GM23338 (cell line): Measurements from ENCODE around the gene ACTG2. TPM values are rescaled to one million over a fixed set of nuclear protein-coding genes. Genes with fewer than 3 reads are reported as not detected.

ENCODE experiments used
- ATAC-seq: fragments of 200-7000 bp; cut with Tn5 transposase; 3 replicates; pipeline ENCODE4 v1.9.1; 2020
- DNase-seq: peaks from one replicate; pipeline ENCODE4 v3.0.0-alpha.2; 2015; ENCODE audit warnings: low spot score
- H2AFZ ChIP-seq: fragments of 200-600 bp; sonication (generic); 2 replicates; pipeline ENCODE4 v1.8.0; 2016; ENCODE audit warnings: antibody characterized with exemption, mild to moderate bottlenecking, moderate library complexity
- H3F3A ChIP-seq: fragments of 200-600 bp; sonication (generic); replicated peaks from 2 replicates; pipeline ENCODE4 v1.8.0; 2017; ENCODE audit warnings: antibody characterized with exemption, mixed run types, low read depth
- H3K27ac ChIP-seq: fragments of 200-600 bp; sonication (generic); 2 replicates; pipeline ENCODE4 v1.6.1; 2016; ENCODE audit warnings: low read depth
- H3K27me3 ChIP-seq: fragments of 200-600 bp; sonication (generic); 2 replicates; pipeline ENCODE4 v1.8.0; 2016; ENCODE audit warnings: mild to moderate bottlenecking, mixed run types, moderate library complexity; ENCODE audit not compliant: insufficient read depth
- H3K36me3 ChIP-seq: fragments of 200-600 bp; sonication (generic); 2 replicates; pipeline ENCODE4 v1.8.0; 2016; ENCODE audit warnings: mild to moderate bottlenecking; ENCODE audit not compliant: insufficient read depth
- H3K4me1 ChIP-seq: fragments of 200-600 bp; sonication (generic); 2 replicates; pipeline ENCODE4 v1.8.0; 2016; ENCODE audit warnings: mild to moderate bottlenecking, moderate library complexity; ENCODE audit not compliant: insufficient read depth
- H3K4me2 ChIP-seq: fragments of 200-600 bp; sonication (generic); 2 replicates; pipeline ENCODE4 v1.7.1; 2017; ENCODE audit warnings: mixed run types
- H3K4me3 ChIP-seq: fragments of 200-600 bp; sonication (generic); 2 replicates; pipeline ENCODE4 v1.6.1; 2016; ENCODE audit warnings: mixed run types
- H3K79me2 ChIP-seq: fragments of 200-600 bp; sonication (generic); replicated peaks from 2 replicates; pipeline ENCODE4 v1.8.0; 2017; ENCODE audit warnings: mild to moderate bottlenecking; ENCODE audit not compliant: insufficient read depth
- H3K9me2 ChIP-seq: fragments of 200-600 bp; sonication (generic); 2 replicates; pipeline ENCODE4 v1.8.0; 2017; ENCODE audit not compliant: insufficient read depth
- H4K20me1 ChIP-seq: fragments of 200-600 bp; sonication (generic); replicated peaks from 2 replicates; pipeline ENCODE4 v1.8.0; 2017; ENCODE audit warnings: mild to moderate bottlenecking; ENCODE audit not compliant: insufficient read depth
- H3K27ac Mint-ChIP-seq: 2 replicates; pipeline ENCODE4 v1.8.0; 2020; ENCODE audit warnings: inconsistent platforms, mild to moderate bottlenecking, moderate library complexity, mixed read lengths
- H3K27me3 Mint-ChIP-seq: 3 replicates; pipeline ENCODE4 v1.8.0; 2022; ENCODE audit warnings: low read depth, mild to moderate bottlenecking, moderate library complexity, mixed read lengths, inconsistent platforms; ENCODE audit not compliant: insufficient read depth, poor library complexity
- H3K36me3 Mint-ChIP-seq: 3 replicates; pipeline ENCODE4 v1.8.0; 2021; ENCODE audit warnings: low read depth, mild to moderate bottlenecking, inconsistent platforms, moderate library complexity, mixed read lengths
- H3K4me1 Mint-ChIP-seq: 3 replicates; pipeline ENCODE4 v1.8.0; 2020; ENCODE audit warnings: mild to moderate bottlenecking, inconsistent platforms, mixed read lengths
- H3K4me3 Mint-ChIP-seq: 3 replicates; pipeline ENCODE4 v1.8.0; 2021; ENCODE audit warnings: moderate library complexity, mild to moderate bottlenecking, inconsistent platforms, mixed read lengths
- H3K9me3 Mint-ChIP-seq: 3 replicates; pipeline ENCODE4 v1.8.0; 2020; ENCODE audit warnings: moderate library complexity, mild to moderate bottlenecking, inconsistent platforms, mixed read lengths
- CREB1 ChIP-seq: fragments of 250-450 bp; sonication (Bioruptor Pico); IDR thresholded peaks from 2 replicates; pipeline ENCODE4 v1.5.0; 2020; ENCODE audit warnings: low read depth, mild to moderate bottlenecking, moderate library complexity
- ETS1 ChIP-seq: IDR thresholded peaks from 2 replicates; pipeline ENCODE4 v1.6.1; 2016; ENCODE audit warnings: antibody characterized with exemption
- EZH2 ChIP-seq: fragments of 200-600 bp; sonication (generic); IDR thresholded peaks from one replicate; pipeline ENCODE4 v1.8.0; 2017; ENCODE audit warnings: antibody characterized with exemption, mild to moderate bottlenecking, low read depth; ENCODE audit not compliant: unreplicated experiment
- EZH2phosphoT487 ChIP-seq: fragments of 200-600 bp; sonication (generic); IDR thresholded peaks from one replicate; pipeline ENCODE4 v1.8.1; 2018; ENCODE audit warnings: antibody characterized with exemption; ENCODE audit not compliant: unreplicated experiment
- JUNB ChIP-seq: IDR thresholded peaks from one replicate; pipeline ENCODE4 v1.6.1; 2016; ENCODE audit warnings: antibody characterized with exemption; ENCODE audit not compliant: unreplicated experiment
- NANOG ChIP-seq: IDR thresholded peaks from 2 replicates; pipeline ENCODE4 v1.6.1; 2016; ENCODE audit warnings: antibody characterized with exemption, borderline replicate concordance
- POLR2AphosphoS5 ChIP-seq: IDR thresholded peaks from 2 replicates; pipeline ENCODE4 v1.6.1; 2016; ENCODE audit warnings: antibody characterized with exemption, low read depth
- REST ChIP-seq: IDR thresholded peaks from one replicate; pipeline ENCODE4 v1.6.1; 2018; ENCODE audit warnings: antibody characterized with exemption; ENCODE audit not compliant: unreplicated experiment
- STAT1 ChIP-seq: IDR thresholded peaks from one replicate; pipeline ENCODE4 v1.6.1; 2016; ENCODE audit warnings: antibody characterized with exemption; ENCODE audit not compliant: unreplicated experiment
- ZNF114 ChIP-seq: fragments of 250-450 bp; sonication (Bioruptor Pico); IDR thresholded peaks from 2 replicates; pipeline ENCODE4 v1.5.0; 2020; ENCODE audit warnings: mild to moderate bottlenecking, moderate library complexity
- ZNF331 ChIP-seq: fragments of 250-450 bp; sonication (Bioruptor Pico); IDR thresholded peaks from 2 replicates; pipeline ENCODE4 v1.5.0; 2020; ENCODE audit warnings: low read depth, mild to moderate bottlenecking, moderate library complexity
- ZNF462 ChIP-seq: fragments of 250-450 bp; sonication (Bioruptor Pico); IDR thresholded peaks from 2 replicates; pipeline ENCODE4 v1.5.0; 2020; ENCODE audit warnings: mild to moderate bottlenecking, moderate library complexity
- polyA plus RNA-seq: library from polyadenylated mRNA; unstranded; fragments of >200 nt; fragmentation: Nextera tagmentation; extraction: Ambion mirVana; gene quantifications from 2 replicates; pipeline ENCODE4 v1.2.1, GENCODE V29; 2016
- total RNA-seq: library from RNA; depleted of rRNA; stranded (reverse); fragments of >200 nt; shearing (Covaris generic); gene quantifications from 2 replicates; pipeline ENCODE4 v1.2.3, GENCODE V29; 2014

Gene ACTG2
- total and polyA plus RNA-seq, 2 experiments from 2014 or later: 8.0 to 8.5 TPM

DNA sequence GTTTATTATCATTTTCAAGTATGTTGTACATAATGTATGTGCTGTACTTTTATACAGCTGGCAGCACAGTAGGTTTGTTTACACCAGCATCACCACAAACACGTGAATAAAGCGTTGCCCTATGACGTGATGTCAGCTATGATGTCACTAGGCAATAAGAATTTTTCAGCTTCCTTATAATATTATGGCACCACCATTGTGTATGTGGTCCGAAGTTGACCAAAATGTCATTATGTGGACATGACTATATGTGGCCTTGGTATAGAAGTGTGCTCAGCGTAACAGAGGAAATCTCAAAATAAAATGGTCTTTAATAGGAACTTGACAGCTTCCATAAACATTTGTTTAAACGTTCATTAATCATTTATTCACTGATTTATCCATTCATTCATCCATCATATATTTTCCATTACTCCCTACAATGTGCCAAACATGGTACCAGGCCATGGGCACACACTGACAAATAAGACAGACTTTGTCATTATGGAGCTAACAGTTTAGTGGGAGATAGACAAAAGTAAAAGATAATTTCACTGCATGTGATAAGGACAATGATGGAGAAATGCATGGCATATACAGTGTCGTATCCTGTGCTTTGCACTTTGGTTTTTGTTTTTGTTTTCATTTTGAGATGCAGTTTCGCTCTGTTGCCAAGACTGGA is 18.9 kb downstream of the ACTG2 start:
- Histone ChIP-seq H3K36me3 (no peaks in the 10 kb centered on the region), H3K27me3 (no peaks in the 10 kb centered on the region), H3K4me1 (0 out of 2 replicates have a peak, but pooled peaks cover 3% of the 10 kb centered on the region), H3K4me3 (no peak overlapping the region), H3K27ac (no peak overlapping the region), H3K79me2 (no peaks in the 10 kb centered on the region), H3K4me2 (no peak overlapping the region), H3K9me2 (no peaks in the 10 kb centered on the region), H3F3A (no peaks in the 10 kb centered on the region), H2AFZ (no peak overlapping the region), H4K20me1 (0 out of 2 replicates have a peak, but pooled peaks cover 2% of the 10 kb centered on the region)
- Mint-ChIP-seq H3K36me3 (no peaks in the 10 kb centered on the region), H3K4me1 (peaks cover 6% of the 10 kb centered on the region; the same call in 2 of the 3 replicates), H3K27ac (no peak overlapping the region), H3K27me3 (peaks cover 4% of the 10 kb centered on the region), H3K4me3 (no peak overlapping the region), H3K9me3 (no peaks in the 10 kb centered on the region)
- no peak for DNase-seq
- no peak for ATAC-seq
- TF ChIP-seq ZNF114 (CRISPR knock-in tag) (no peak), NANOG (no peak), CREB1 (CRISPR knock-in tag) (no peak), REST (no peak), ZNF331 (no peak), JUNB (no peak), EZH2 (no peak), ETS1 (no peak), EZH2phosphoT487 (no peak), STAT1 (no peak), ZNF462 (CRISPR knock-in tag) (no peak), POLR2AphosphoS5 (no peak)
